GM18520 (cell line): ENCODE results near the gene PTPRE.

Experiments used
- ATAC-seq: cut with Tn5 transposase; IDR thresholded peaks from one replicate; pipeline ENCODE4 v1.9.1; 2021; ENCODE audit not compliant: unreplicated experiment

PTPRE gene

GRCh38 chr10:128018691-128019090, 111.8 kb downstream of the PTPRE start:
- ATAC-seq: no peak

GRCh38 chr10:128022261-128023196, 115.6 kb downstream of the PTPRE start:
- ATAC-seq: no peak

- ATAC-seq: no peak
Observed at GRCh38 chr10:128024426-128024825, 117.5 kb downstream of the PTPRE start.

- no peak for ATAC-seq
Observed at GRCh38 chr10:128025437-128025836, 118.5 kb downstream of the PTPRE start.

GRCh38 chr10:128025951-128026350, 119.0 kb downstream of the PTPRE start:
- no peak for ATAC-seq

- no peak for ATAC-seq
Observed at GRCh38 chr10:128026615-128027300, 119.9 kb downstream of the PTPRE start.

- ATAC-seq: no peak
Observed at GRCh38 chr10:128027306-128027705, 120.4 kb downstream of the PTPRE start.

GRCh38 chr10:128027822-128028507, 121.1 kb downstream of the PTPRE start:
- ATAC-seq: no peak

- no peak for ATAC-seq
Observed at GRCh38 chr10:128028508-128029289, 121.8 kb downstream of the PTPRE start.

GRCh38 chr10:128029290-128029651, 122.4 kb downstream of the PTPRE start:
- ATAC-seq: no peak

GRCh38 chr10:128029731-128030369, 122.9 kb downstream of the PTPRE start:
- ATAC-seq: no peak

GRCh38 chr10:128030498-128031072, 123.7 kb downstream of the PTPRE start:
- no peak for ATAC-seq

GRCh38 chr10:128031216-128031615, 124.3 kb downstream of the PTPRE start:
- ATAC-seq: no peak

GRCh38 chr10:128032466-128032865, 125.6 kb downstream of the PTPRE start:
- no peak for ATAC-seq

- ATAC-seq: no peak
Observed at GRCh38 chr10:128035557-128035973, 128.7 kb downstream of the PTPRE start.

GRCh38 chr10:128036011-128036615, 129.2 kb downstream of the PTPRE start:
- ATAC-seq: no peak

GRCh38 chr10:128036746-128037543, 130.0 kb downstream of the PTPRE start:
- no peak for ATAC-seq

GRCh38 chr10:128040096-128040495, 133.2 kb downstream of the PTPRE start:
- ATAC-seq: no peak

GRCh38 chr10:128040681-128041080, 133.8 kb downstream of the PTPRE start:
- no peak for ATAC-seq
